H1 (cell line): ENCODE data around the gene RABGAP1.

ENCODE experiments used
- EP300 ChIP-seq, 2 experiments: IDR thresholded peaks; 1 replicate in 1 of 2; 2 replicates in 1 of 2; pipeline ENCODE4 v1.6.1; 2011 to 2012; ENCODE audit warnings: low read depth in 2 of 2, low read length in 2 of 2, mild to moderate bottlenecking in 2 of 2, borderline replicate concordance in 1 of 2, inconsistent platforms in 1 of 2, moderate library complexity in 1 of 2
- EZH2 ChIP-seq: fragments of 200-600 bp; sonication (generic); IDR thresholded peaks from 2 replicates; pipeline ENCODE4 v1.7.1; 2012; ENCODE audit warnings: low read depth, mild to moderate bottlenecking, moderate library complexity, low read length, inconsistent platforms; ENCODE audit not compliant: severe bottlenecking
- JUND ChIP-seq: IDR thresholded peaks from 2 replicates; pipeline ENCODE4 v1.6.1; 2011; ENCODE audit warnings: mild to moderate bottlenecking, improper control_type of control experiment, low read length
- POLR2A ChIP-seq, 2 experiments: IDR thresholded peaks; 1 replicate in 1 of 2; 2 replicates in 1 of 2; pipeline ENCODE4 v1.6.1; 2011; ENCODE audit warnings: low read depth in 2 of 2, low read length in 2 of 2, mild to moderate bottlenecking in 2 of 2; ENCODE audit errors: control extremely low read depth in 1 of 2
- RNF2 ChIP-seq: fragments of 200-900, 300-1000 bp; sonication (generic); IDR thresholded peaks from 2 replicates; pipeline ENCODE4 v1.7.1; 2016; ENCODE audit warnings: borderline replicate concordance, low read depth, mild to moderate bottlenecking, antibody characterized with exemption, low read length; ENCODE audit not compliant: poor library complexity, severe bottlenecking; ENCODE audit errors: missing control alignments
- SP1 ChIP-seq: IDR thresholded peaks from 2 replicates; pipeline ENCODE4 v1.6.1; 2011; ENCODE audit warnings: low read depth, low read length
- TF ChIP-seq, protein P1 (sequence below): IDR thresholded peaks from 2 replicates; pipeline ENCODE4 v1.6.1; 2012; ENCODE audit warnings: inconsistent platforms

DNA sequence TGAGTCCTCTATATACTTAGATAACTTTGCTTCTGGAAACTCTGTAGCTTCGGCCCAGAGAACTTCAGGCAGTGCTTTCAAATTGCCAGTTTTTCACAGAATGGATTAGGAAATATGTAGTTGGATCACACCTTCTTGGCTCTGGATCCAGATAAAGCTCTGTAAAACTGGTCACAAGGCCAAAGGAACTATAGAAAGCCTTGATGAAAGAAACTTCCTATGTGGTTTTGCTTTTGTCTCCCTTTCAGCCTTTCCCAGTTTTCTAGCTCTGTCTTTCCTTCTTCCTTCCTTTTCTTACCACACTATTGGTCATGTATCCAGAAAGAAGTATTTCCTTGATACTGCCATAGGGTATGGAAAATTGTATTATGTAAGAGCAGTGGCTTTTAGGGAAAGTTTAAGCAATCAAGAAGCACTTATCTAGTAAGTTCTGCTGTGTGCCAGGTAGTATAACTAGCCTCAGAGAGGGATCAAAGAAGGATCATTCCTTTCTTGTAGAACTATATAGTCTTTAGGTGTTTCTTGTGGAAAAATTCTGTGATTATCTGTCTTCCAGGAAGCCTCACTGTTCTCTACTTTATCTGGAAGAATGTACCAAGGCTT, 98.9 kb downstream of the RABGAP1 start:
- TF ChIP-seq EP300 (IDR thresholded peaks at IDR 0.05; ENCODE audit: borderline replicate concordance in 1 of 2, low read depth in 2 of 2, low read length in 2 of 2) (no peak), JUND (no peak), EZH2 (no peak), POLR2A (IDR thresholded peaks at IDR 0.05; ENCODE audit: control extremely low read depth in 1 of 2, low read depth in 2 of 2, low read length in 2 of 2) (no peak), SP1 (no peak), RNF2 (no peak)
- TF ChIP-seq, protein P1, sequence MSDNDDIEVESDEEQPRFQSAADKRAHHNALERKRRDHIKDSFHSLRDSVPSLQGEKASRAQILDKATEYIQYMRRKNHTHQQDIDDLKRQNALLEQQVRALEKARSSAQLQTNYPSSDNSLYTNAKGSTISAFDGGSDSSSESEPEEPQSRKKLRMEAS, result no peak
